A673 (cell line): ENCODE measurements around the gene PELI3.
A peak's percentile ranks its signal among the peaks of the same experiment; 100 is the strongest.

Experiments used
- EZH2 ChIP-seq: fragments of 200-600 bp; sonication (generic); IDR thresholded peaks from 2 replicates; pipeline ENCODE4 v1.6.1; 2017; ENCODE audit warnings: borderline replicate concordance, low read depth, mild to moderate bottlenecking, mixed read lengths, antibody characterized with exemption, low read length; ENCODE audit not compliant: poor library complexity, severe bottlenecking
- TF ChIP-seq, protein P1 (sequence below): fragments of 300-800, 200-600 bp; sonication (generic); conservative IDR thresholded peaks from 2 replicates; pipeline ENCODE4 v1.5.1; 2017; ENCODE audit warnings: low read depth, mild to moderate bottlenecking, antibody characterized with exemption, low read length, moderate library complexity, mixed read lengths

DNA sequence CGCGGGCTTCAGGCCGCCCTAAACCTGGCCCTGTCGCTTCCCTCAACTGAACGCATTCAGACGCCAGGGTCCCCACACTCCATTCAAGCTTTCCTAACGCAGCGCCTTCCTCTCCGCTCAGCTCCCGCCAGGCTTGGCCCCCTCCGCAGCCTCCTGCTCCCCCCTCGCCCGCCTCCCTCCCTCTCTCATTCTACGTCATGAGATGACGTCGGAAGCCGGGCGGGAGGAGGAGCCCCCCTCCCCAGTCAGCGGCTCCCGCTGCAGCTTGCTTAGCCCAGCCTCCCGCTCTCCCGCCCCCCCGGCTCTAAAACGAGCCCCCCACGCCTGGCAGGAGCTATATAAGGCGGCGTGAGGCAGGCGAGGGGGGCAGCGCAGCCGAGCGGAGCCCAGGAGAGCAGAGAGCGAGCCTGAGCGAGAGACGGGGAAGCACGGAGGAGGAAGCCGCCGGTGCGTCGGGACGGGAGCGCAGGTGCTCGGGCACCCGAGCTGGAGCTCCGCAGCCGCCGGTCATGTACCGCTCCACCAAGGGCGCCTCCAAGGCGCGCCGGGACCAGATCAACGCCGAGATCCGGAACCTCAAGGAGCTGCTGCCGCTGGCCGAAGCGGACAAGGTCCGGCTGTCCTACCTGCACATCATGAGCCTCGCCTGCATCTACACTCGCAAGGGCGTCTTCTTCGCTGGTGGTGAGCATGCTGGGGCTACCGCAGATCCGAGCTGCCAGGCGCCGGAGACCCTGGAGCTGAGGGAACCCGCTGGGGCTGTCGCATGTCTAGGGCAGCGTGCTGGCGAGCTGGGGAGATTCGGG lies 45.8 kb upstream of the PELI3 start, which contains the start of gene NPAS4:
- TF ChIP-seq, protein P1, sequence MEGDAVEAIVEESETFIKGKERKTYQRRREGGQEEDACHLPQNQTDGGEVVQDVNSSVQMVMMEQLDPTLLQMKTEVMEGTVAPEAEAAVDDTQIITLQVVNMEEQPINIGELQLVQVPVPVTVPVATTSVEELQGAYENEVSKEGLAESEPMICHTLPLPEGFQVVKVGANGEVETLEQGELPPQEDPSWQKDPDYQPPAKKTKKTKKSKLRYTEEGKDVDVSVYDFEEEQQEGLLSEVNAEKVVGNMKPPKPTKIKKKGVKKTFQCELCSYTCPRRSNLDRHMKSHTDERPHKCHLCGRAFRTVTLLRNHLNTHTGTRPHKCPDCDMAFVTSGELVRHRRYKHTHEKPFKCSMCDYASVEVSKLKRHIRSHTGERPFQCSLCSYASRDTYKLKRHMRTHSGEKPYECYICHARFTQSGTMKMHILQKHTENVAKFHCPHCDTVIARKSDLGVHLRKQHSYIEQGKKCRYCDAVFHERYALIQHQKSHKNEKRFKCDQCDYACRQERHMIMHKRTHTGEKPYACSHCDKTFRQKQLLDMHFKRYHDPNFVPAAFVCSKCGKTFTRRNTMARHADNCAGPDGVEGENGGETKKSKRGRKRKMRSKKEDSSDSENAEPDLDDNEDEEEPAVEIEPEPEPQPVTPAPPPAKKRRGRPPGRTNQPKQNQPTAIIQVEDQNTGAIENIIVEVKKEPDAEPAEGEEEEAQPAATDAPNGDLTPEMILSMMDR, result no peak
- peak; percentile 54 for TF ChIP-seq EZH2
